Mammary epithelial cell (primary cell): ENCODE data around the gene SPANXA2.

Experiments used
- EZH2 ChIP-seq: IDR thresholded peaks from 2 replicates; pipeline ENCODE4 v1.6.1; 2012; ENCODE audit warnings: low read length, inconsistent platforms, borderline replicate concordance
- TF ChIP-seq, protein P1 (sequence below), 2 donors: IDR thresholded peaks in 1 of 2; conservative IDR thresholded peaks in 1 of 2; 2 replicates each; pipeline ENCODE4 v1.5.1; 2011 to 2012; ENCODE audit warnings: inconsistent platforms in 2 of 2, low read length in 2 of 2, mild to moderate bottlenecking in 2 of 2, control low read depth in 1 of 2, low read depth in 1 of 2; ENCODE audit not compliant: insufficient read depth in 1 of 2; ENCODE audit errors: extremely low read depth in 1 of 2

DNA sequence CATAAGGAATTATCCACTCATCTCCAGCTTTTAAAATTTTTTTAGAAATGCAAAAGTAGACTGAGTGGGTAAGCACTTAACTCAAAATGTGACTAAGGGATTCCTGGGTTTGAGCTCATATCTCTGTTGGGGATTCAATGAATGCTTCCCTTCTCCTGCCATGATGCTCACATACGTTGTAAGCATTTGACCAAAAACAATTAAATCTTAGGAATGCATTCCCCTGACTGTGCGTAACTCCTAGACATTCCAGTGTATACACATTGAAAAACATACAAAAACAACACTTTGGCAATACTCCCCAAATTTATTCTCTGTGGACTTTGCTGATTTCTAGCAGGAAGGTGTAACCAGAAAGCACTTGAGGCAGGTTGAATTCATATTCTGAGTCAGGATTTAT, 29.8 kb downstream of the SPANXA2 start:
- TF ChIP-seq, protein P1, sequence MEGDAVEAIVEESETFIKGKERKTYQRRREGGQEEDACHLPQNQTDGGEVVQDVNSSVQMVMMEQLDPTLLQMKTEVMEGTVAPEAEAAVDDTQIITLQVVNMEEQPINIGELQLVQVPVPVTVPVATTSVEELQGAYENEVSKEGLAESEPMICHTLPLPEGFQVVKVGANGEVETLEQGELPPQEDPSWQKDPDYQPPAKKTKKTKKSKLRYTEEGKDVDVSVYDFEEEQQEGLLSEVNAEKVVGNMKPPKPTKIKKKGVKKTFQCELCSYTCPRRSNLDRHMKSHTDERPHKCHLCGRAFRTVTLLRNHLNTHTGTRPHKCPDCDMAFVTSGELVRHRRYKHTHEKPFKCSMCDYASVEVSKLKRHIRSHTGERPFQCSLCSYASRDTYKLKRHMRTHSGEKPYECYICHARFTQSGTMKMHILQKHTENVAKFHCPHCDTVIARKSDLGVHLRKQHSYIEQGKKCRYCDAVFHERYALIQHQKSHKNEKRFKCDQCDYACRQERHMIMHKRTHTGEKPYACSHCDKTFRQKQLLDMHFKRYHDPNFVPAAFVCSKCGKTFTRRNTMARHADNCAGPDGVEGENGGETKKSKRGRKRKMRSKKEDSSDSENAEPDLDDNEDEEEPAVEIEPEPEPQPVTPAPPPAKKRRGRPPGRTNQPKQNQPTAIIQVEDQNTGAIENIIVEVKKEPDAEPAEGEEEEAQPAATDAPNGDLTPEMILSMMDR (conservative IDR thresholded peaks at IDR 0.05 in 1 of 2, IDR thresholded peaks at IDR 0.05 in 1 of 2; ENCODE audit: extremely low read depth in 1 of 2, insufficient read depth in 1 of 2, low read depth in 1 of 2, low read length in 2 of 2): no peak
- TF ChIP-seq EZH2: no peak
